HG03039 (cell line): ENCODE data around the gene PPFIA3.
"Not testable (repeated sequence)": the region's sequence is repeated elsewhere in the genome, so short reads cannot be mapped to it uniquely, and the experiment has no call there.

Source experiments
- ATAC-seq: cut with Tn5 transposase; IDR thresholded peaks from one replicate; pipeline ENCODE4 v1.9.1; 2021; ENCODE audit warnings: mild to moderate bottlenecking, moderate library complexity; ENCODE audit not compliant: unreplicated experiment

The PPFIA3 gene

GRCh38 chr19:49121841-49122240 lies 2.5 kb downstream of the PPFIA3 start:
- not testable (repeated sequence) for ATAC-seq

- ATAC-seq: not testable (repeated sequence)
Observed at GRCh38 chr19:49123285-49123684, 3.9 kb downstream of the PPFIA3 start.

DNA sequence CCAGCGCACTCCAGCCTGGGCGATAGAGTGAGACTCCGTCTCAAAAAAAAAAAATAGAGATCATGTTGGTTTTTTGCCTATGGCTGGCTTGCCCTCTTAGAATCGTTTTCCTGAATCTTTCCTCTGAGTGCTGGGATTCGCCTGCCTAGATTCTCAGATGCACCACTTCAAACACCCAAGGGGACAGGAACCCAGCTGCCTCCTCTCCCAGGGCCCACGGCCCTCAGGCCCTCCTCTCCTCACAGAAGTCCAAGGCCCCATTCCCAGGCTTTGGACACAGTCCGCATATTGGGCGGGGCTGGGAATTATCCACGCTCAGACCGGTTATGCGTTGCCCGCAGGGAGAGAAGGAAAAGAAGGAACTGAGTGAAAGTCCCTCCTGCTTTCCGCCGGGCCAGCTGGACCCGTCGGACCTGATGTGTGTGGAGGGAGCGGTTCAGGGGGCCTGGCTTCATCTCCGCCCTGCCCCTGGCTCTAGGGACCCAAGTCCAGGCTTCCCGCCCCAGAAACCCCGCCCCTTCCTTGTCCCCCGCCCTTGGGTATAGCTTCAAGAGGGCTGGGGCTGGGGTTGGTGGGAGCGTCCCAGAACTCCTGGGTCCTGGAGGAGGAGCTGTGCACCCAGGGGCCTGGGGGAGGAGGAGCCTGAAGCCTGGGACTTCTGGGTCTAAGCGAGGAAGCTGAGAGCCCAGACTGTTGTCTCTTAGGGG lies 5.8 kb downstream of the PPFIA3 start:
- ATAC-seq: no peak

GRCh38 chr19:49126575-49126974 lies 7.2 kb downstream of the PPFIA3 start:
- no peak for ATAC-seq

- ATAC-seq: not testable (repeated sequence)
Observed at GRCh38 chr19:49127225-49127624, 7.9 kb downstream of the PPFIA3 start.

DNA sequence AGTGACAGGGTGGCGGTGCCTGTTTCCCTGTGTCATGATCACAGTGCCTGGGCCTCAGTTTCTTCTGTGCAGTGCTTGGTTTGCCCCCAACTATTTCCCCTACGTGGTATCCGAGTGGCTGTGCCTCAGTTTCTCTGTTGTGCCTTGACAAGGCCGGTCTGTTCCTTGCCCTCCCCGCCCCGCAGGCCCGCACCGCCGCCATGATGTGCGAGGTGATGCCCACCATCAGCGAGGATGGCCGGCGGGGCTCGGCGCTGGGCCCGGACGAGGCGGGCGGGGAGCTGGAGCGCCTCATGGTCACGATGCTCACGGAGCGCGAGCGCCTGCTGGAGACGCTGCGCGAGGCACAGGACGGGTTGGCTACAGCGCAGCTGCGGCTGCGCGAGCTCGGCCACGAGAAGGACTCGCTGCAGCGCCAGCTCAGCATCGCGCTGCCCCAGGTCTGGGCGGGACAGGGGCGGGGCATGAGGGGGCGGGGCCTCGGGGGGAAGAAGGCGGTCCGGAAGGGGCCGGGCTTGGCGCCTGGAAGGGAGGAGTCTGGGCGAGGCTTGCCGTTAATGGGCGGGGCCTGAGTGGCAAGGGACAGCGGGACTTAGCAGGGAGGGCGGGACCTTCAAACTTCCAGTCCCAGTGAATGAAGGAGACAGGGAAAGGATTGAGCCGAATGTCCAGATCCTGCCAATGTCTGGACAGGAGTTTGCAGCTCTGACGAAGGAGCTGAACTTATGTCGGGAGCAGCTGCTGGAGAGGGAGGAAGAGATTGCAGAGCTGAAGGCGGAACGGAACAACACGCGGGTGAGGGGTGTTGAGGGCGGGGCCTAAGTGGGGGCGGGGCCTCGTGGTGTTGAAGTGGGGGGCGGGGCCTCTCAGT lies 8.6 kb downstream of the PPFIA3 start:
- ATAC-seq: peak; percentile 84

GRCh38 chr19:49128545-49129237 lies 9.3 kb downstream of the PPFIA3 start:
- ATAC-seq: no peak

DNA sequence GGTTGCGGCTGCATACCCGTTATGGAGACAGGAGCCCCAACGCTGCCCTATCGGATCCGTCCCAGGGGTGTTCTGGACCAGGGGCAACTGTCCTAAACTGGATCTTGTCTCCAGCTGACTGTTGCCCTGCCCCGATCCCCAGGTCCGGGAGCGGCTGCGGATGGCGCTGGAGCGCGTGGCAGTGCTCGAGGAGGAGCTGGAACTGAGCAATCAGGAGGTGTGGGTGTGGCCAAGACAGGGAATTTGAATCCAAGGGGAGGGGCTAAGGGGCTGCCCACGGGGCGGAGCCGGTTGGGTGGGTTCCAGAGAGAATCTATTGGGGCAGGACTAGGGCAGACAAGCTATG lies 9.9 kb downstream of the PPFIA3 start:
- ATAC-seq: no peak

DNA sequence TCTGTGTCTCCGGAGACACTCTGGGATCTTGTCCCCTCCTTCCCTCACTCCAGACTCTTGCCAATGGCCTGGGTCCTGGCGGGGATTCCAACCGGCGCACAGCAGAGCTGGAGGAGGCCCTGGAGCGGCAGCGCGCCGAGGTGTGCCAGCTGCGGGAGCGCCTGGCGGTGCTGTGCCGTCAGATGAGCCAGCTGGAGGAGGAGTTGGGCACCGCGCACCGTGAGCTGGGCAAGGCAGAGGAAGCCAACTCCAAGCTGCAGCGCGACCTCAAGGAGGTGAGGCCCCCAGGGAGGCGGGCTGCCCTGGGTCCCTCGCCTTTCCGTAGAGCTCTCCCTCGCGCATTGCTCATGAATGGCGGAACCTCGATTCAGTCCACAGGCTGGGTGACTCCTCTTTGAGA lies 11.0 kb downstream of the PPFIA3 start:
- no peak for ATAC-seq

DNA sequence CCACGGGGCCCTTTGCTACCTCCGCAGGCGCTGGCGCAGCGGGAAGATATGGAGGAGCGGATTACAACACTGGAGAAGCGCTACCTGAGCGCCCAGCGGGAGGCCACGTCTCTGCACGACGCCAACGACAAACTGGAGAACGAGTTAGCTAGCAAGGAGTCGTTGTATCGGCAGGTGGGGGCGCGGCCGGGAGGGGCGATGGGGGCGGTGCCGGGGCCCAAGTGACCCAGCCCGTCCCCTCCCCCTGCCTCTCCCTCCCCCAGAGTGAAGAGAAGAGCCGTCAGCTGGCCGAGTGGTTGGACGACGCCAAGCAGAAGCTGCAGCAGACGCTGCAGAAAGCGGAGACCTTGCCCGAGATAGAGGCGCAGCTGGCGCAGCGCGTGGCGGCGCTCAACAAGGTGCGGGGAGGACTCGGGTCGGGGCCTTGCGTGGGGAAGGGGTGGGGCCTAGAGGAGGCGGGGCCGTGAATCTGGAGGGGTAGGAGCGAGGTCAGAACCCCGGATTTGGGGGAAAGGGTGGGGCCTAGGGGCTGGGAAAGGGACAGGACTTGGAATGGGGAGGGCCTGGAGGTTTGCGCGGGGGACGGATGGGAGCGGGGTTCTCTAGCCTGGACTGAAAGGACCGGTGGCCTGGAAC lies 13.7 kb downstream of the PPFIA3 start:
- ATAC-seq: no peak

- no peak for ATAC-seq
Observed at GRCh38 chr19:49133621-49134454, 14.5 kb downstream of the PPFIA3 start.

DNA sequence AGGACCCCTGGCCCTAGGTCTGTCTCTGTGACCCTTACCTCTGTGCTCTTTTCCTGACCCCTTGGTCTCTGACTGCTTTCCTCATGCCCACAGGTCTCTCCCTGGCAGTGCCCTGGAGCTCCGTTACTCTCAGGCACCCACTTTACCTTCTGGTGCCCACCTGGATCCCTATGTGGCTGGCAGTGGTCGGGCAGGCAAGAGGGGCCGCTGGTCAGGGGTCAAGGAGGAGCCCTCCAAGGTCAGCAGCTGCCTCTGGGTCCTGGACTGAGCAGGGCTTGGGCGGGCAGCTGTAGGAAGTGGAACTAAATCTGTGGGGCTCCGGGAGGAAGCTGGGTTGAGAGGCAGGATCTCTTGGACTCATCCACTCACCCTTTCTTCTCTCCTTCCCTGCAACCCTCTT lies 16.3 kb downstream of the PPFIA3 start:
- no peak for ATAC-seq

DNA sequence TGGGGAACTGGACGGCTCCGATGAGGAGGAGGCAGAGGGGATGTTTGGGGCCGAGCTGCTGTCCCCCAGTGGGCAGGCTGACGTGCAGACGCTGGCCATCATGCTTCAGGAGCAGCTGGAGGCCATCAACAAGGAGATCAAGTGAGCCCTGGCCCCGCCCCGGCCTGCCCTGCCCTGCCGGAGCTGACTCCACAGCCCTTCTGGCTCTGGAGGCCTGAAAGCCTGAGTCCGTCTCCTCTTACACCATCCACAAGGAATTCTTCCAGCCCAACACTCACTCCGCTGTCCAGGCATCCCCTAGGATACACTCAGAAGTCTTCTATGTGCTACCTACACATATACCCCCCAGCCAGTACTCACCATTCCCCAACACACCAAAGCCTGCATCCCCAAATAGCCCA lies 17.4 kb downstream of the PPFIA3 start:
- no peak for ATAC-seq

GRCh38 chr19:49140951-49141350 lies 21.6 kb downstream of the PPFIA3 start:
- ATAC-seq: no peak

- ATAC-seq: no peak
Observed at GRCh38 chr19:49141352-49141751, 22.0 kb downstream of the PPFIA3 start.

DNA sequence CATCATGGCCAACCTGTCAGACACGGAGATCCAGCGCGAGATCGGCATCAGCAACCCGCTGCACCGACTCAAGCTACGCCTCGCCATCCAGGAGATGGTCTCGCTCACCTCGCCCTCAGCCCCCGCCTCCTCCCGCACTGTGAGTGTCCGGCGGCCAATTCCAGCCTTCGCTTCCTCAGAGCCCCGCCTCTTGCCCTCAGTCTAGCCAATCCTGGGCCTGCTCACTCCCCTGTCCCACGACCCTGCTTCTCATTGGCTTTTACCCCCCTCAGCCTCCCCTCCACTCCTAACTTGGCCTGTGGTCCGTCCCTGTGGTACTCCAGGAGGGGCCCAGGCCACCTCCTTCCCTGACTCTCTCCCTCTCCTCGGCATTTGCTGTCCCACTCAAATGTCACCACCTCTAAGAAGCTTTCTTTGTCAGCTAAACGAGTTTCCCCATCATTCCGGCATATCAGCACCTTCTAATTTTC lies 23.6 kb downstream of the PPFIA3 start:
- no peak for ATAC-seq

GRCh38 chr19:49145573-49146407 lies 26.4 kb downstream of the PPFIA3 start:
- ATAC-seq: no peak

GRCh38 chr19:49146408-49146770 lies 27.0 kb downstream of the PPFIA3 start:
- not testable (repeated sequence) for ATAC-seq

DNA sequence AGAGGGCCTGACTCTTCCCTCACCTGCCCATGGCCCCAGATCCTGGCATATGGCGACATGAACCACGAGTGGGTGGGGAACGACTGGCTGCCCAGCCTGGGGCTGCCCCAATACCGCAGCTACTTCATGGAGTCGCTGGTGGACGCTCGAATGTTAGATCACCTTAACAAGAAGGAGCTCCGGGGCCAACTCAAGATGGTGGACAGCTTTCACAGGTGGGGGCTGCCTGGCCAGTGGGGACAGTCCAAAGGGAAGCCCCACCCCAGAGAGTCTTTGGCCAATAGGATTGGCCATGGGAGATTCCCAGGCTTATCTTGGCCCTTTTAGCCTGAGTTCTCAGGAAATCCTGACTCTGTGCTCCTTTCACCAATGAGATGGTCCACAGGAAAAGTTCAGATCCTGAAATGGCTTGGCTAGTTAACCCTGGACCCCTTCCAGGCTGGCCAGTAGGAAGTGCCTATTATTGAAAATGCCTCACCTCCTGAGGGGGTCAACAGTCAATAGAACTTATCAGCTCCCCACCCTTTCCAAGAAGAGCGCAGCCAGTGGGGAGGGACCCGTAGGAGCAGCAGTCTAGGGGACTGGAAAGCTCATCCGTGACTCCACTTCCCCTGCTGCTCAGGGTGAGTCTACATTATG lies 28.8 kb downstream of the PPFIA3 start:
- ATAC-seq: no peak
